ENCODE measurements around the gene DUOXA2. TPM values are rescaled to one million over a fixed set of nuclear protein-coding genes. Genes with fewer than 3 reads are reported as not detected.
"Not testable (repeated sequence)": the region's sequence is repeated elsewhere in the genome, so short reads cannot be mapped to it uniquely, and the experiment has no call there.

Gene DUOXA2
- total and polyA plus RNA-seq, 5 donors from 2014 or later = not detected

- Mint-ChIP-seq H3K4me1 (peaks cover 0 to 17% (median 5%) of the 10 kb centered on the region in 4 donors), H3K27me3 (peaks cover 47% of the 10 kb centered on the region), H3K4me3 (peak overlapping the region in 2 of 4 donors; percentile 39 to 69)
- not testable (repeated sequence) for H3K36me3 Mint-ChIP-seq; DNase-seq; H3K36me3 ChIP-seq (ENCODE audit: control insufficient read depth, insufficient read depth, low read length); H3K27ac Mint-ChIP-seq; ATAC-seq (ENCODE audit: low read depth in 2 of 2); H3K9me3 ChIP-seq (ENCODE audit: control insufficient read depth in 2 of 2, low read length in 2 of 2); H3K27ac ChIP-seq (ENCODE audit: insufficient read depth, low read length, poor library complexity, severe bottlenecking); H3K9me3 Mint-ChIP-seq; H3K4me3 ChIP-seq (ENCODE audit: low read depth, low read length)
- Histone ChIP-seq H3K4me1 (ENCODE audit: control insufficient read depth, insufficient read depth, low read length, poor library complexity, severe bottlenecking) (peaks cover 11% of the 10 kb centered on the region), H3K27me3 (ENCODE audit: control insufficient read depth, insufficient read depth, low read length) (peaks cover 23% of the 10 kb centered on the region)
Measured at GRCh38 chr15:45135705-45136377, 21.7 kb downstream of the DUOXA2 start.

- Mint-ChIP-seq H3K36me3 (no peaks in the 10 kb centered on the region), H3K27ac (no peak overlapping the region), H3K4me1 (peaks cover 0 to 17% (median 5%) of the 10 kb centered on the region in 4 donors), H3K27me3 (peaks cover 47% of the 10 kb centered on the region), H3K9me3 (peaks cover 0 to 2% (median 0%) of the 10 kb centered on the region in 7 donors), H3K4me3 (peak overlapping the region in 3 of 4 donors; percentile 39 to 79 (median 69))
- H3K27me3 ChIP-seq (ENCODE audit: control insufficient read depth, insufficient read depth, low read length) = peaks cover 21% of the 10 kb centered on the region
- H3K4me3 ChIP-seq (ENCODE audit: low read depth, low read length) = no peak overlapping the region
- no peak overlapping the region for H3K27ac ChIP-seq (ENCODE audit: insufficient read depth, low read length, poor library complexity, severe bottlenecking)
- no peaks in the 10 kb centered on the region for H3K9me3 ChIP-seq (ENCODE audit: control insufficient read depth in 2 of 2, low read length in 2 of 2)
- H3K36me3 ChIP-seq (ENCODE audit: control insufficient read depth, insufficient read depth, low read length) = no peaks in the 10 kb centered on the region
- H3K4me1 ChIP-seq (ENCODE audit: control insufficient read depth, insufficient read depth, low read length, poor library complexity, severe bottlenecking) = peaks cover 11% of the 10 kb centered on the region
- no peak for ATAC-seq (ENCODE audit: low read depth in 2 of 2)
- DNase-seq = no peak
Measured at GRCh38 chr15:45136378-45136764, 22.2 kb downstream of the DUOXA2 start.

GRCh38 chr15:45137703-45138102 lies 23.6 kb downstream of the DUOXA2 start:
- Histone ChIP-seq H3K9me3 (ENCODE audit: control insufficient read depth in 2 of 2, low read length in 2 of 2) (no peaks in the 10 kb centered on the region), H3K4me1 (ENCODE audit: control insufficient read depth, insufficient read depth, low read length, poor library complexity, severe bottlenecking) (peaks cover 11% of the 10 kb centered on the region), H3K4me3 (ENCODE audit: low read depth, low read length) (no peak overlapping the region), H3K27ac (ENCODE audit: insufficient read depth, low read length, poor library complexity, severe bottlenecking) (no peak overlapping the region), H3K36me3 (ENCODE audit: control insufficient read depth, insufficient read depth, low read length) (no peaks in the 10 kb centered on the region), H3K27me3 (ENCODE audit: control insufficient read depth, insufficient read depth, low read length) (peaks cover 12% of the 10 kb centered on the region)
- Mint-ChIP-seq H3K9me3 (peaks cover 0 to 2% (median 0%) of the 10 kb centered on the region in 7 donors), H3K4me3 (no peak overlapping the region), H3K27me3 (peaks cover 36% of the 10 kb centered on the region), H3K4me1 (peaks cover 0 to 17% (median 5%) of the 10 kb centered on the region in 4 donors), H3K36me3 (no peaks in the 10 kb centered on the region), H3K27ac (no peak overlapping the region)
- no peak for ATAC-seq (ENCODE audit: low read depth in 2 of 2)
- DNase-seq = no peak

GRCh38 chr15:45138814-45139765 lies 25.0 kb downstream of the DUOXA2 start:
- Histone ChIP-seq H3K4me1 (ENCODE audit: control insufficient read depth, insufficient read depth, low read length, poor library complexity, severe bottlenecking) (peaks cover 11% of the 10 kb centered on the region), H3K4me3 (ENCODE audit: low read depth, low read length) (no peak overlapping the region), H3K27me3 (ENCODE audit: control insufficient read depth, insufficient read depth, low read length) (peaks cover 7% of the 10 kb centered on the region), H3K9me3 (ENCODE audit: control insufficient read depth in 2 of 2, low read length in 2 of 2) (no peaks in the 10 kb centered on the region), H3K36me3 (ENCODE audit: control insufficient read depth, insufficient read depth, low read length) (no peaks in the 10 kb centered on the region), H3K27ac (ENCODE audit: insufficient read depth, low read length, poor library complexity, severe bottlenecking) (no peak overlapping the region)
- peaks cover 0 to 17% (median 5%) of the 10 kb centered on the region in 4 donors for H3K4me1 Mint-ChIP-seq
- H3K27me3 Mint-ChIP-seq = peaks cover 22% of the 10 kb centered on the region
- no peak for ATAC-seq (ENCODE audit: low read depth in 2 of 2)
- H3K27ac Mint-ChIP-seq = no peak overlapping the region
- H3K9me3 Mint-ChIP-seq = peaks cover 0 to 2% (median 0%) of the 10 kb centered on the region in 7 donors
- H3K36me3 Mint-ChIP-seq = no peaks in the 10 kb centered on the region
- H3K4me3 Mint-ChIP-seq = no peak overlapping the region
- no peak for DNase-seq

GRCh38 chr15:45139770-45140169 lies 25.6 kb downstream of the DUOXA2 start:
- Mint-ChIP-seq H3K4me3 (no peak overlapping the region), H3K27ac (no peak overlapping the region), H3K36me3 (no peaks in the 10 kb centered on the region), H3K9me3 (peaks cover 0 to 2% (median 0%) of the 10 kb centered on the region in 7 donors), H3K27me3 (peaks cover 15% of the 10 kb centered on the region), H3K4me1 (peaks cover 0 to 10% (median 4%) of the 10 kb centered on the region in 4 donors)
- H3K27ac ChIP-seq (ENCODE audit: insufficient read depth, low read length, poor library complexity, severe bottlenecking) = no peak overlapping the region
- ATAC-seq (ENCODE audit: low read depth in 2 of 2) (no peak), DNase-seq (no peak)
- peaks cover 1% of the 10 kb centered on the region for H3K27me3 ChIP-seq (ENCODE audit: control insufficient read depth, insufficient read depth, low read length)
- H3K9me3 ChIP-seq (ENCODE audit: control insufficient read depth in 2 of 2, low read length in 2 of 2) = no peaks in the 10 kb centered on the region
- H3K4me1 ChIP-seq (ENCODE audit: control insufficient read depth, insufficient read depth, low read length, poor library complexity, severe bottlenecking) = peaks cover 10% of the 10 kb centered on the region
- H3K4me3 ChIP-seq (ENCODE audit: low read depth, low read length) = no peak overlapping the region
- H3K36me3 ChIP-seq (ENCODE audit: control insufficient read depth, insufficient read depth, low read length) = no peaks in the 10 kb centered on the region

GRCh38 chr15:45140557-45141250 lies 26.6 kb downstream of the DUOXA2 start:
- H3K27ac ChIP-seq (ENCODE audit: insufficient read depth, low read length, poor library complexity, severe bottlenecking) = no peak overlapping the region
- peaks cover 6% of the 10 kb centered on the region for H3K4me1 ChIP-seq (ENCODE audit: control insufficient read depth, insufficient read depth, low read length, poor library complexity, severe bottlenecking)
- no peak for DNase-seq
- no peak for ATAC-seq (ENCODE audit: low read depth in 2 of 2)
- no peaks in the 10 kb centered on the region for H3K9me3 Mint-ChIP-seq
- no peak overlapping the region for H3K4me3 ChIP-seq (ENCODE audit: low read depth, low read length)
- no peak overlapping the region for H3K27ac Mint-ChIP-seq
- H3K27me3 ChIP-seq (ENCODE audit: control insufficient read depth, insufficient read depth, low read length) = no peaks in the 10 kb centered on the region
- H3K4me1 Mint-ChIP-seq = peaks cover 0 to 8% (median 4%) of the 10 kb centered on the region in 4 donors
- no peaks in the 10 kb centered on the region for H3K36me3 ChIP-seq (ENCODE audit: control insufficient read depth, insufficient read depth, low read length)
- H3K9me3 ChIP-seq (ENCODE audit: control insufficient read depth in 2 of 2, low read length in 2 of 2) = no peaks in the 10 kb centered on the region
- no peak overlapping the region for H3K4me3 Mint-ChIP-seq
- H3K27me3 Mint-ChIP-seq = peaks cover 11% of the 10 kb centered on the region
- no peaks in the 10 kb centered on the region for H3K36me3 Mint-ChIP-seq

GRCh38 chr15:45141386-45141785 lies 27.3 kb downstream of the DUOXA2 start:
- no peaks in the 10 kb centered on the region for H3K9me3 Mint-ChIP-seq

More at GRCh38 chr15:45141386-45141785, 27.3 kb downstream of the DUOXA2 start:
- Mint-ChIP-seq H3K4me1 (peaks cover 0 to 5% (median 3%) of the 10 kb centered on the region in 4 donors), H3K27me3 (peaks cover 8% of the 10 kb centered on the region), H3K36me3 (no peaks in the 10 kb centered on the region), H3K4me3 (no peak overlapping the region), H3K27ac (no peak overlapping the region)
- Histone ChIP-seq H3K27ac (ENCODE audit: insufficient read depth, low read length, poor library complexity, severe bottlenecking) (no peak overlapping the region), H3K27me3 (ENCODE audit: control insufficient read depth, insufficient read depth, low read length) (no peaks in the 10 kb centered on the region), H3K9me3 (ENCODE audit: control insufficient read depth in 2 of 2, low read length in 2 of 2) (no peaks in the 10 kb centered on the region), H3K4me1 (ENCODE audit: control insufficient read depth, insufficient read depth, low read length, poor library complexity, severe bottlenecking) (peaks cover 2% of the 10 kb centered on the region), H3K36me3 (ENCODE audit: control insufficient read depth, insufficient read depth, low read length) (no peaks in the 10 kb centered on the region), H3K4me3 (ENCODE audit: low read depth, low read length) (no peak overlapping the region)
- ATAC-seq (ENCODE audit: low read depth in 2 of 2) (no peak), DNase-seq (no peak)

Data from CD4-positive, CD25-positive, alpha-beta regulatory T cell (primary cell).